ENCODE results near the gene CST9L.

The CST9L gene

DNA sequence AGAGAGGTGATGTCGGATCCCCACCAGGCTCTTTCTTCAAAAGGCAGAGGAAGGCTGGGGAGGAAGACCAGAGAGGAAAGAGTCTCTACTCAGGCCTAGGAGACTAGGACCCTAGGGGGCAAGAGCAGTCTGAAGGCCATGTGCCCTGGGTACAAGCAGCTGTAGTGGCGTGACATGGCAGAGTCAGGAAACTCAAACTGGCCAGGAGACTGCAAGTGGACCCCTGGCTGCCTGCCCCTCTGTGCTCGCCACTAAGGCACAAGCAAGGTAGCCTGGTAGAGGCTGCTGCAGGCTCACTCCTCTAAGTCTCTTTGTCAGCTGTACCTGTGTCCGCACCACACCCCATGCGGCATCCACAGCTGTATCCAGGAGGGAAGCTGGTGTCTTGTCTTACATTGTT lies 19.9 kb downstream of the CST9L start:
- H3K4me3 ChIP-seq (ENCODE audit: low read depth, low read length): no peak overlapping the region
- TF ChIP-seq, protein P1, sequence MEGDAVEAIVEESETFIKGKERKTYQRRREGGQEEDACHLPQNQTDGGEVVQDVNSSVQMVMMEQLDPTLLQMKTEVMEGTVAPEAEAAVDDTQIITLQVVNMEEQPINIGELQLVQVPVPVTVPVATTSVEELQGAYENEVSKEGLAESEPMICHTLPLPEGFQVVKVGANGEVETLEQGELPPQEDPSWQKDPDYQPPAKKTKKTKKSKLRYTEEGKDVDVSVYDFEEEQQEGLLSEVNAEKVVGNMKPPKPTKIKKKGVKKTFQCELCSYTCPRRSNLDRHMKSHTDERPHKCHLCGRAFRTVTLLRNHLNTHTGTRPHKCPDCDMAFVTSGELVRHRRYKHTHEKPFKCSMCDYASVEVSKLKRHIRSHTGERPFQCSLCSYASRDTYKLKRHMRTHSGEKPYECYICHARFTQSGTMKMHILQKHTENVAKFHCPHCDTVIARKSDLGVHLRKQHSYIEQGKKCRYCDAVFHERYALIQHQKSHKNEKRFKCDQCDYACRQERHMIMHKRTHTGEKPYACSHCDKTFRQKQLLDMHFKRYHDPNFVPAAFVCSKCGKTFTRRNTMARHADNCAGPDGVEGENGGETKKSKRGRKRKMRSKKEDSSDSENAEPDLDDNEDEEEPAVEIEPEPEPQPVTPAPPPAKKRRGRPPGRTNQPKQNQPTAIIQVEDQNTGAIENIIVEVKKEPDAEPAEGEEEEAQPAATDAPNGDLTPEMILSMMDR (IDR thresholded peaks at IDR 0.05; ENCODE audit: borderline replicate concordance, insufficient read depth, low read depth, low read length): no peak

DNA sequence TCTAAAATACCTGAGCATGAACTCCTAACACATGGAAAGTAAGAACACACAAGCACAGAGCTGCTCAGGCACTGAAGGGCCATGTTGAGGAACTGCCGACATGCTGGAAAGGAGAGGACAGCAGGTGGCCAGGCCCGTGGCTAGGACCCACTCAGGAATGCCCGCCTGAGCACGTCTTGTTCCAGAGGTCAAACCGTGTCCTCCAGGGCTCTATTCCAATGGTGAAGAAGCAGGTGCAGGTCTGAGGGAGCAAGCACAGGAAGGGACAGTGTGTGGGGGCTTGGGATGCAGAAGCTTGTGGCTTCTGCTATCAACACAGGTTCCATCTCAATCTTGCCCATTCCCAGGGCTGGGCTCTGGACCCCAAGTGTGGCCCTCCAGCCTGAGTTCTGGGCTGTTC lies 20.7 kb downstream of the CST9L start:
- TF ChIP-seq, protein P1 (IDR thresholded peaks at IDR 0.05; ENCODE audit: borderline replicate concordance, insufficient read depth, low read depth, low read length): no peak
- H3K4me3 ChIP-seq (ENCODE audit: low read depth, low read length): no peak overlapping the region

DNA sequence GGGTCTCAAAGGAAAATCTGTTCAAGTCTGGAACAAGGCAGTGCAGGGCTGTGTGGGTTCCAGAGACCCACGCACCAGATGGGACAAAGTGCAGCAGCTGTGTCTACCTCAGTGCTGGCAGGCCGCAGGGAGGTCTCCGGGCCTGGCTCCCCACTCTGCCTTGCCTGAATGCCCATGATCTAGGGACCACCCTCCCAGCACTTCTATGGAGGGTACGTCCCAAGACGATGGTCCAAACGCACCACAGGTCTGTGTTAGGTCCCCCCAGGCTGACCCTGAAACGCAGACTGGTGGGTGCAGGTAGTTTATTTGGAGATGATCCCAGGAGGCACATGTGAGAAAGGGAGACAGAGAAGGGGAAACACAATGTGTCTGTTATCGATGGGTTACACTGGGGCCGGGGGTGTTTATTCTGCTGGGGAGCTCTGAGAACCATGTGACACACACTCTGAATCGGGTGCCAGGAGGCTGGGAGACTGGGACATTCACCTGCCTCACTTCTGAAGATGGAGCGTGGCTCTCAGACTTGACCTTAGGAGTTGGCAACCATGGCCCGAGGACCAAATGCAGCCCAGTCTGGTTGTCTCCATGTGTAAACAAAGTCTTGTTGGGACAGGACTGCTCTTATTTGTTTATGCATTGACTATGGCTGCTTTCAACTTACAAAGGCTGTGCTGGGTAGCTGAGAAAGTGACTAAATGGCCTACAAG lies 21.7 kb downstream of the CST9L start:
- TF ChIP-seq, protein P1 (IDR thresholded peaks at IDR 0.05; ENCODE audit: borderline replicate concordance, insufficient read depth, low read depth, low read length): no peak
- no peak overlapping the region for H3K4me3 ChIP-seq (ENCODE audit: low read depth, low read length)

DNA sequence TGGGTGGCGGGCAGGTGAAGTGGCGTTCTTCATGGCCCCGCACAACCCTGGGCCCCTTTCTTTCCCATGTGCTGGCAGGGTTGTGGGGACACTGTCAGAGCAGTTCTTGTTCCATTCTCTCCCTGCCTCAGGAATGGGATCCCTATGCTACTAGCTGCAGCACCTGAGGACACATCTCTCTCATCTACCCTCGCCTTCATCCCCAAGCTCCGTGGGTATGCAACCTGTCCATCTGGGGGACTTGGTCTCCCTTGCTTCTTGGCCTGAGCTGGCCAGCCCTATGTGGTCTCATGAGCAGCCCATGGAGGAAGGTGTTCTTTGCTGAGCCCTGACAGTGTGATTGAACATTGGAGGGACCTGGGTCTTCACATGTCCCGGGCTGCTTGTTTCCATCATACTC lies 24.2 kb downstream of the CST9L start:
- TF ChIP-seq, protein P1 (IDR thresholded peaks at IDR 0.05; ENCODE audit: borderline replicate concordance, insufficient read depth, low read depth, low read length): no peak
- H3K4me3 ChIP-seq (ENCODE audit: low read depth, low read length): no peak overlapping the region

DNA sequence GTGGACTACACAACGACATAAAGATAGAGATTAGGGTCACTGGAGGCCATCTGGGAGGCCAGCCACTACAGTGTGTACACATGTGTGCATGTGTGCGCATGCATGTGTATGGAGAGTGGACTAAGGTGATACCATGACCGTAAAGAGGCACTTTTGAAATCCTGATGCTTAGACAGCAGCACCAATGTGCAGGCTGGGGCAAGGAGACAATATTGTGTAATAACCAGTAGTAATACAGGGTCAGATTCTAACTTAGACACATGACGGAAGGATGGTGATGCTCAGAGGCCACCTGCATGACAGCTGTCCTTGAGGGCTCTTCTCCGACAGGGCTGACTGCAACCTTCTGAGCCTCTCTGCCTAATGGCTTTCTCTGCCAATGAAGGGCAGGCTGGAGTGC lies 25.5 kb downstream of the CST9L start:
- TF ChIP-seq, protein P1 (IDR thresholded peaks at IDR 0.05; ENCODE audit: borderline replicate concordance, insufficient read depth, low read depth, low read length): no peak
- no peak overlapping the region for H3K4me3 ChIP-seq (ENCODE audit: low read depth, low read length)

DNA sequence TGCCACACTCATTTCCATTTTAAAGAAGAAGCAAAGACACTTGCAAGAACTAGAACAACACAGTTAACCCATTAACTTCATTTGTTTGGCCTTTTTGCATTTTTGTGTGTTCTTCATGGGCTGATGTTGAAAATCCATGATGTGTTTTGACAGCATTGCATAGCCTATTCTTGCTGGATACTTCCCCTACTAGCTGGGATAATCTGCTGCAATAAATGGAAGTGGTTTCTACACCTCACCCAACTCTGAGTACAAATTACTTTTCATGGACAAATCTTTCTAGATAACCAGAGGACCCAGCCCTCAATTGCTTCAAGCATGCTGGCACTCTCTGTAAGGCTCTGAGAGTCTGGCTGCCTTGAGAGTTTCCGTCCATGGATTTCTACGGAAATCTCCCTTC lies 26.5 kb downstream of the CST9L start:
- TF ChIP-seq, protein P1 (IDR thresholded peaks at IDR 0.05; ENCODE audit: borderline replicate concordance, insufficient read depth, low read depth, low read length): no peak
- no peak overlapping the region for H3K4me3 ChIP-seq (ENCODE audit: low read depth, low read length)

DNA sequence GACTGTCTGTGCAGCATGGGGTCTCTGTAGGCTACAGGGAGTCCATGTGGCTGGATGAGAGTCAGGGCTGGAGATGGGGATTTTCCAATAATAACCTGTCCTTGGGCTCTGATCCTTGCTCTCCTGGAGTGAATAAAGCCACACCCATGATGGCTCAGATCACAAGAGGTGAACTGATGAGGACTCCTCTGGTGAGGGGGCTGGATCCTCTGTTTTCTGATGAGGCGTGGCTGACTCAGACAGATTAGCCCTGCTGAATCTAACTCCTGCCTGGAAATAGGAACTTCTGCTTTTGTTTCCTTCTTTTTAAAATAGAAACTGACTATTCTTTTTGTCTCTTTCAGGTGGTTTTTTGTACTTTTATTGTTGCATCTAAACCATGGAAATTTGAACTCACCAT lies 27.0 kb downstream of the CST9L start:
- TF ChIP-seq, protein P1 (IDR thresholded peaks at IDR 0.05; ENCODE audit: borderline replicate concordance, insufficient read depth, low read depth, low read length): no peak
- no peak overlapping the region for H3K4me3 ChIP-seq (ENCODE audit: low read depth, low read length)

Measured in GM12875 (cell line).